ENCODE data around the gene OR2T8. TPM values are rescaled to one million over a fixed set of nuclear protein-coding genes. Genes with fewer than 3 reads are reported as not detected.

OR2T8 gene
- total and polyA plus RNA-seq, 10 of the 15 experiments (the other 5 are each of a cell fraction or from before 2014, with no cell fraction given) = not detected

- TF ChIP-seq TCF12 (IDR thresholded peaks at IDR 0.05; ENCODE audit: low read depth, low read length) = no peak
- TF ChIP-seq RFX5 (IDR thresholded peaks at IDR 0.05; ENCODE audit: low read depth, low read length) = no peak
- TF ChIP-seq CHD2 (IDR thresholded peaks at IDR 0.05; ENCODE audit: borderline replicate concordance, low read depth, low read length) = no peak
- no peak for TF ChIP-seq HCFC1 (IDR thresholded peaks at IDR 0.05; ENCODE audit: low read length)
- TF ChIP-seq TARDBP (IDR thresholded peaks at IDR 0.05; ENCODE audit: borderline replicate concordance) = no peak
- no peak for TF ChIP-seq HDAC2 (IDR thresholded peaks at IDR 0.05)
- TF ChIP-seq HDAC6 (IDR thresholded peaks at IDR 0.05; ENCODE audit: unreplicated experiment) = no peak
- no peak for TF ChIP-seq NFXL1 (IDR thresholded peaks at IDR 0.05; ENCODE audit: borderline replicate concordance)
- TF ChIP-seq ZZZ3 (IDR thresholded peaks at IDR 0.05; ENCODE audit: control insufficient read depth, insufficient read length, low read depth) = no peak
- TF ChIP-seq TCF3 (IDR thresholded peaks at IDR 0.05; ENCODE audit: borderline replicate concordance, insufficient read depth, low read depth, low read length) = no peak
- no peak for TF ChIP-seq SMC3 (IDR thresholded peaks at IDR 0.05; ENCODE audit: borderline replicate concordance, low read length)
- TF ChIP-seq E2F8 (IDR thresholded peaks at IDR 0.05; ENCODE audit: low read depth, partially characterized antibody) = no peak
- Histone ChIP-seq H3K27ac (ENCODE audit: control insufficient read depth, insufficient read depth) (no peak overlapping the region), H3K4me3 (no peak overlapping the region), H3K27me3 (replicated peaks in 1 of 2; ENCODE audit: control insufficient read depth in 2 of 2, insufficient read depth in 2 of 2, low read length in 1 of 2) (no peaks in the 10 kb centered on the region), H3K4me1 (ENCODE audit: control insufficient read depth, insufficient read depth, low read length) (no peaks in the 10 kb centered on the region), H3K4me2 (ENCODE audit: control insufficient read depth, insufficient read depth) (no peak overlapping the region), H4K20me1 (ENCODE audit: control insufficient read depth, insufficient read depth) (no peaks in the 10 kb centered on the region), H3K36me3 (ENCODE audit: control insufficient read depth in 2 of 2, insufficient read depth in 2 of 2, low read length in 1 of 2) (no peaks in the 10 kb centered on the region), H3K9ac (ENCODE audit: control insufficient read depth, insufficient read depth, low read length) (no peak overlapping the region), H3K79me2 (ENCODE audit: control insufficient read depth, insufficient read depth, low read length) (no peaks in the 10 kb centered on the region), H2AFZ (ENCODE audit: control insufficient read depth, low read depth, low read length) (no peak overlapping the region), H3K9me3 (replicated peaks; ENCODE audit: control insufficient read depth, insufficient read depth, low read length) (no peaks in the 10 kb centered on the region)
- ChIA-PET POLR2A (no interaction called here), SMC1A (ENCODE audit: uncharacterized antibody, unreplicated experiment) (interaction anchor here (0.6 kb wide), 1 partner anchor 947 kb away, joined by 3 read pairs; no protein-coding TSS in a partner anchor), RAD21 (ENCODE audit: unreplicated experiment) (no interaction called here), CTCF (no interaction called here)
- no peak for FAIRE-seq
- BruUV-seq (replicated peaks) = no TSS peak
- DNase-seq (ENCODE audit: low read depth, low spot score) = no peak
- WGBS (ENCODE audit: insufficient coverage, insufficient replicate concordance, low lambda C conversion rate, missing lambda C conversion rate) = 47% methylated on average over 6 of the region's 6 CpGs
- in situ Hi-C loops (cut with MboI) (no loop called here), intact Hi-C loops (cut with micrococcal nuclease; ENCODE audit: unreplicated experiment) (no loop called here)
- ATAC-seq = no peak
These were observed 22.6 kb downstream of the OR2T8 start for GRCh38 chr1:247942624-247943023.
